Left ventricle myocardium inferior (tissue), 1 donor: ENCODE measurements around the gene LETM1. TPM values are rescaled to one million over a fixed set of nuclear protein-coding genes. Genes with fewer than 3 reads are reported as not detected.

Experiments used
- DNase-seq: peaks from one replicate; pipeline ENCODE4 v3.0.0-alpha.2; 2020
- H3K27ac ChIP-seq: fragments of 200-600 bp; replicated peaks from 2 replicates; pipeline ENCODE4 v1.8.0; 2021
- H3K27me3 ChIP-seq: fragments of 200-600 bp; 2 replicates; pipeline ENCODE4 v1.8.0; 2021; ENCODE audit warnings: low read depth
- H3K36me3 ChIP-seq: fragments of 200-600 bp; 2 replicates; pipeline ENCODE4 v1.8.0; 2021
- H3K4me1 ChIP-seq: fragments of 200-600 bp; 2 replicates; pipeline ENCODE4 v1.8.0; 2021
- H3K4me3 ChIP-seq: fragments of 200-600 bp; 2 replicates; pipeline ENCODE4 v1.8.0; 2021; ENCODE audit warnings: mild to moderate bottlenecking, moderate library complexity
- H3K9me3 ChIP-seq: fragments of 200-600 bp; replicated peaks from 2 replicates; pipeline ENCODE4 v1.8.0; 2021
- CTCF ChIP-seq: fragments of 200-600 bp; IDR thresholded peaks from 2 replicates; pipeline ENCODE4 v1.8.0; 2021; ENCODE audit warnings: antibody characterized with exemption, mild to moderate bottlenecking, borderline replicate concordance
- intact Hi-C: fragments of 100-400 bp; cut with micrococcal nuclease; formaldehyde crosslinking; loops from one replicate; pipeline ENCODE4 v1.11.0; 2022
- total RNA-seq: library from RNA; stranded (reverse); fragmentation: NEBNext Ultra II Directional; extraction: Animal tissue kit (Norgen Biotek cat#: 25700); gene quantifications from one replicate; pipeline ENCODE4 v1.2.1, GENCODE V29; 2021
- donor health status: DM: no; HTN: yes; CAD: no; lungs with severe emphysema.

The LETM1 gene
- total RNA-seq, 1 donor from 2014 or later: 38.8 TPM

- no peak for DNase-seq
These were observed 47.6 kb downstream of the LETM1 start for GRCh38 chr4:1808396-1808795.

GRCh38 chr4:1807332-1807777 is 48.6 kb downstream of the LETM1 start:
- Histone ChIP-seq H3K36me3 (peaks cover 6% of the 10 kb centered on the region), H3K4me1 (no peaks in the 10 kb centered on the region), H3K27me3 (no peaks in the 10 kb centered on the region), H3K9me3 (no peaks in the 10 kb centered on the region), H3K4me3 (no peak overlapping the region), H3K27ac (no peak overlapping the region)
- no peak for TF ChIP-seq CTCF
- DNase-seq: no peak
- intact Hi-C loops: loop anchor here (5.0 kb wide), 1 partner anchor 60 kb away; no protein-coding TSS in a partner anchor

More at GRCh38 chr4:1808396-1808795, 47.6 kb downstream of the LETM1 start:
- H3K4me3 ChIP-seq: no peak overlapping the region
- no peaks in the 10 kb centered on the region for H3K9me3 ChIP-seq
- intact Hi-C loops: loop anchor here (5.0 kb wide), 1 partner anchor 61 kb away; no protein-coding TSS in a partner anchor
- H3K27me3 ChIP-seq: no peaks in the 10 kb centered on the region
- H3K4me1 ChIP-seq: no peaks in the 10 kb centered on the region
- H3K36me3 ChIP-seq: peaks cover 16% of the 10 kb centered on the region
- no peak for TF ChIP-seq CTCF
- H3K27ac ChIP-seq: no peak overlapping the region

GRCh38 chr4:1806596-1807331 is 49.2 kb downstream of the LETM1 start:
- no peaks in the 10 kb centered on the region for H3K4me1 ChIP-seq
- H3K27ac ChIP-seq: no peak overlapping the region
- no peak for TF ChIP-seq CTCF
- H3K9me3 ChIP-seq: no peaks in the 10 kb centered on the region
- peaks cover 6% of the 10 kb centered on the region for H3K36me3 ChIP-seq
- H3K27me3 ChIP-seq: no peaks in the 10 kb centered on the region
- no peak overlapping the region for H3K4me3 ChIP-seq
- no peak for DNase-seq
- intact Hi-C loops: loop anchor here (5.0 kb wide), 1 partner anchor 59 kb away; no protein-coding TSS in a partner anchor

- Histone ChIP-seq H3K36me3 (peaks cover 6% of the 10 kb centered on the region), H3K4me3 (no peak overlapping the region), H3K27me3 (no peaks in the 10 kb centered on the region), H3K4me1 (no peaks in the 10 kb centered on the region), H3K9me3 (no peaks in the 10 kb centered on the region), H3K27ac (no peak overlapping the region)
- no peak for DNase-seq
- intact Hi-C loops: loop anchor here (5.0 kb wide), 1 partner anchor 59 kb away; no protein-coding TSS in a partner anchor
- no peak for TF ChIP-seq CTCF
These were observed 49.8 kb downstream of the LETM1 start for GRCh38 chr4:1806223-1806564.

GRCh38 chr4:1805493-1806222 is 50.3 kb downstream of the LETM1 start:
- intact Hi-C loops: loop anchor here (5.0 kb wide), 1 partner anchor 58 kb away; no protein-coding TSS in a partner anchor
- H3K4me3 ChIP-seq: no peak overlapping the region
- no peak for DNase-seq

More at GRCh38 chr4:1805493-1806222, 50.3 kb downstream of the LETM1 start:
- no peaks in the 10 kb centered on the region for H3K9me3 ChIP-seq
- H3K4me1 ChIP-seq: no peaks in the 10 kb centered on the region
- no peak for TF ChIP-seq CTCF
- no peaks in the 10 kb centered on the region for H3K27me3 ChIP-seq
- H3K27ac ChIP-seq: no peak overlapping the region
- peaks cover 2% of the 10 kb centered on the region for H3K36me3 ChIP-seq
